Measurements from ENCODE around the gene APBA1. TPM values are rescaled to one million over a fixed set of nuclear protein-coding genes. Genes with fewer than 3 reads are reported as not detected.

Gene APBA1
- total RNA-seq, 1 experiment from 2014 or later: 1.8 TPM

GRCh38 chr9:69583645-69584234 lies 88.4 kb downstream of the APBA1 start:
- Histone ChIP-seq H4K5ac (ENCODE audit: insufficient read length, low read depth, low read length) (no peak overlapping the region), H4K8ac (replicated peaks; ENCODE audit: insufficient read length, low read depth, low read length) (no peak overlapping the region), H3K9ac (ENCODE audit: extremely low read depth, insufficient read length, low read length) (no peak overlapping the region), H4K91ac (ENCODE audit: insufficient read length, low read depth, low read length) (no peak overlapping the region), H2BK120ac (ENCODE audit: low read depth, low read length, poor library complexity, severe bottlenecking) (no peak overlapping the region), H2AK5ac (ENCODE audit: insufficient read length, low read length) (no peak overlapping the region), H3T11ph (ENCODE audit: low read length) (no peak overlapping the region), H2BK15ac (ENCODE audit: low read depth, low read length) (no peak overlapping the region), H3K14ac (ENCODE audit: insufficient read depth, low read length) (no peak overlapping the region), H3K18ac (ENCODE audit: insufficient read length, low read depth, low read length) (no peak overlapping the region), H3K4me1 (ENCODE audit: insufficient read depth, low read length) (no peaks in the 10 kb centered on the region; the same call in 1 of the 2 replicates), H3K23me2 (ENCODE audit: insufficient read length, low read depth, low read length, poor library complexity, severe bottlenecking) (no peaks in the 10 kb centered on the region), H2BK20ac (ENCODE audit: low read depth, low read length, poor library complexity, severe bottlenecking) (no peak overlapping the region), H3K56ac (ENCODE audit: insufficient read length, low read depth, low read length) (no peak overlapping the region), H3K4ac (ENCODE audit: low read depth, low read length) (no peak overlapping the region), H3K79me1 (ENCODE audit: insufficient read depth, low read depth, low read length, poor library complexity, severe bottlenecking) (no peaks in the 10 kb centered on the region), H3K23ac (ENCODE audit: insufficient read length, low read depth, low read length) (no peak overlapping the region), H3K9me3 (ENCODE audit: control insufficient read depth, low read depth, low read length) (no peaks in the 10 kb centered on the region), H2BK12ac (ENCODE audit: insufficient read length, low read depth, low read length) (no peak overlapping the region), H2AFZ (ENCODE audit: low read length) (no peak overlapping the region), H3K79me2 (ENCODE audit: insufficient read depth, low read length) (no peaks in the 10 kb centered on the region), H3K27me3 (ENCODE audit: insufficient read depth, low read length) (peaks cover 30% of the 10 kb centered on the region), H4K20me1 (ENCODE audit: control insufficient read depth, insufficient read depth, insufficient read length) (no peaks in the 10 kb centered on the region), H3K27ac (ENCODE audit: insufficient read length, low read depth, low read length) (no peak overlapping the region), H2BK5ac (ENCODE audit: insufficient read length, low read length) (no peak overlapping the region), H3K4me2 (ENCODE audit: insufficient read depth, insufficient read length, low read length) (no peak overlapping the region)
- no CpG with 5 or more reads among the region's 5 CpGs for WGBS (ENCODE audit: extremely low coverage, insufficient read length, low lambda C conversion rate)
- no peak for DNase-seq
- no peak for TF ChIP-seq CTCF (conservative IDR thresholded peaks at IDR 0.05)
- Mint-ChIP-seq H3K27ac (no peak overlapping the region), H3K4me1 (peaks cover 7 to 9% of the 10 kb centered on the region in 2 experiments), H3K27me3 (ENCODE audit: low read depth) (peaks cover 74% of the 10 kb centered on the region), H3K9me3 (no peaks in the 10 kb centered on the region; a peak in 1 of 5 replicates), H3K36me3 (ENCODE audit: insufficient read depth in 1 of 3, low read depth in 3 of 3) (no peaks in the 10 kb centered on the region; a peak in 1 of 7 replicates), H3K4me3 (no peak overlapping the region)

Measured in H9 (cell line).